Subcutaneous adipose tissue (tissue), 4 donors: ENCODE measurements around the gene ZDHHC13. TPM values are rescaled to one million over a fixed set of nuclear protein-coding genes. Genes with fewer than 3 reads are reported as not detected.

Source experiments
- total RNA-seq, 4 donors: library from RNA; depleted of rRNA; stranded (reverse); fragments of >200 nt; gene quantifications; one replicate each; pipeline ENCODE4 v1.1.0, GENCODE V29; 2016
- TF ChIP-seq, protein P1 (sequence below): fragments of 450-650 bp; IDR thresholded peaks from one replicate; pipeline ENCODE4 v1.5.1; 2016; ENCODE audit warnings: low read depth, mild to moderate bottlenecking, control low read depth, antibody characterized with exemption, moderate library complexity

Gene ZDHHC13
- total RNA-seq, 4 donors from 2014 or later, result 3.2 to 10.2 (median 9.5) TPM

DNA sequence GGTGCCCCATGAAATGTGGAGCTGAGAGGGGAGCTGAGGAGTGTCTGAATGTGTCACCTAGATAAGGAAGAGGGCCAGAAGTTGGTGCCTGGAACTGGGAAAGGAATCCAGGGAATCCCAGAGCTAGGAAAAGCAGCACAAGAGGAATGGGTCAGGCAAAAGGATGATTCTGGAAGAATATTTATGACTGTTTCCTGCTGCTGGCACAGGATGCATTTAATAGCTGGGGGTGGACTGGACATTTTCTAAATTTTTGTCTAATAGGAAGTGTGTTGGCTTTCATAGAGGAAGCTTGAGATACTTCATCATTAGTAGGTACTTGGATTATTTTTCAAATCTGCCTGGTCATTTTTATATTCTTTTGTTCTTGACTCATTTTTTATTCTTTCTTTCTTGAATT, 39.0 kb upstream of the ZDHHC13 start:
- TF ChIP-seq, protein P1, sequence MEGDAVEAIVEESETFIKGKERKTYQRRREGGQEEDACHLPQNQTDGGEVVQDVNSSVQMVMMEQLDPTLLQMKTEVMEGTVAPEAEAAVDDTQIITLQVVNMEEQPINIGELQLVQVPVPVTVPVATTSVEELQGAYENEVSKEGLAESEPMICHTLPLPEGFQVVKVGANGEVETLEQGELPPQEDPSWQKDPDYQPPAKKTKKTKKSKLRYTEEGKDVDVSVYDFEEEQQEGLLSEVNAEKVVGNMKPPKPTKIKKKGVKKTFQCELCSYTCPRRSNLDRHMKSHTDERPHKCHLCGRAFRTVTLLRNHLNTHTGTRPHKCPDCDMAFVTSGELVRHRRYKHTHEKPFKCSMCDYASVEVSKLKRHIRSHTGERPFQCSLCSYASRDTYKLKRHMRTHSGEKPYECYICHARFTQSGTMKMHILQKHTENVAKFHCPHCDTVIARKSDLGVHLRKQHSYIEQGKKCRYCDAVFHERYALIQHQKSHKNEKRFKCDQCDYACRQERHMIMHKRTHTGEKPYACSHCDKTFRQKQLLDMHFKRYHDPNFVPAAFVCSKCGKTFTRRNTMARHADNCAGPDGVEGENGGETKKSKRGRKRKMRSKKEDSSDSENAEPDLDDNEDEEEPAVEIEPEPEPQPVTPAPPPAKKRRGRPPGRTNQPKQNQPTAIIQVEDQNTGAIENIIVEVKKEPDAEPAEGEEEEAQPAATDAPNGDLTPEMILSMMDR, result no peak

DNA sequence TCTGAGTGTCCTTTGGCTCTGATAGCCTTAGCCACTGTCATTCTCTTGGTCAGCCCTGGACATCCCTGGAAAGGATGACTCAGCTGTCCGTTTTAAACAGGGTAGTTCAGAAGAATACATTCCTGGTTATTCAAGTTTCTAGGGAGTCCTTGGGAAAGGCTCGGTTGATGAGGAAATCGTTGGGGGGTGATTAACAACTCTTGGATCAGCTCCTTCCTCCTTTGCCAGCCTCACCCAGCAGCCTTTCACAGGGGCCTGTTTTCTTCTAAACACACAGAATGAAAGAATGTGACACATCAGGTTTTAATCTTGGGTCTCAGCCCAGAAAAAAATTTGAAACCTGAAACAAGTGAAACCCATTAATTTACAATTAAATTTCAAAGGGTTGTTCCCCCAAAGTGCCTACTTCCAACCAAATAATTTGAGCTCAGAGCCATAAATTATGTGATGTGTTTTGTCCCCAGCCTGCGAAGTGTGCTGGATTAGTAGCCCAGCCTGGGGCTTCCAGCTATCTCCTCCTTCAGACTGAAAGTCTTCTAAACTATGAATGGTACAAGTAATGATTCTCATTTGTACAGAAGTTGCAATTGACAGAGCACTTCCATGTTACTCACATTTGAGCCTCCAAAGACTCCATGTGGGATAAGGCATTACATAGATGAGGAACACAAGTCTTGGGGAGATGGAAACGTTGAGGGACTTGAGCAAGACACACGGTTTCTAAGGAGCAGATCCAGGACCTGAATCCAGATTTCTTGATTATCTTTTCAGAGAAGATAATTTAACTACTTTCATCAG, 37.1 kb upstream of the ZDHHC13 start:
- TF ChIP-seq, protein P1, result no peak

DNA sequence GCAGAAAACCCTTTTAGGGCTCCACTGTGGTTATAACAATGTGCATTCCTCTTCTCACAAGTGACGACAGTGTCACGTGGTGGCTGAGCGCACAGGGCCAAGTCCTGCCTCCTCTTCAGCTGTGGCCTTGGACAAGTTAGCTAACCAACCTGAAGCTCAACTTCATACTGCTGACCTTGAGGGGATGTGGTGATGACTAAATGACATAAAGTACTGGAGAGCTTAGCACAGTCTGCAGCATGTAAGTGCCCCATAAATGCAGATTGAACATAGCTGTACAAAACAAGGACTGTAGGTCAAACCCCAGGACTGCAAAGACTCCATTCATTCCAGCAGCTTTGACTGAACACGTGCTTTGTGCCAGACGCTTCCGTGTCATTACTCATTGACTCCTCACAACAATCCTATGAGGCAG, 36.4 kb upstream of the ZDHHC13 start:
- TF ChIP-seq, protein P1, result no peak

DNA sequence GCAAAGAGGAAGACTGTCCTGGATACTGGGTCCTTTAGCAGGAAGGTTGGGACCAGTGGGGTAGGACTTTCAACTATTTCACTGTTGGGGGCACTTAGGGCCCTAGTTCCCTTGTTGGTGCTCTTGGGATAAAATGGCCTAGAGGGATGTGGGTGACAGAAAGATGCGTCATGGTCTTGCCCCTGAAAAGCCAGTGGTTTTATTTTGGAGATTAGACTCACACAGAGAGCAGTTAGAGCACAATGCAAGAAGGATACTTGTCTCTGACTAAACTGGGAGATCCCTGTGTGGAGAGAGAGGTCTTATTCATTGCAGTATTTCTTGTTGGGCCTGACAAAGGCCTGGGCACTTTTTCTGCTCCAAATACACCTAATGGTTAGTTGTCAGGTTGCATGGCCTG, 33.8 kb upstream of the ZDHHC13 start:
- TF ChIP-seq, protein P1, result no peak

DNA sequence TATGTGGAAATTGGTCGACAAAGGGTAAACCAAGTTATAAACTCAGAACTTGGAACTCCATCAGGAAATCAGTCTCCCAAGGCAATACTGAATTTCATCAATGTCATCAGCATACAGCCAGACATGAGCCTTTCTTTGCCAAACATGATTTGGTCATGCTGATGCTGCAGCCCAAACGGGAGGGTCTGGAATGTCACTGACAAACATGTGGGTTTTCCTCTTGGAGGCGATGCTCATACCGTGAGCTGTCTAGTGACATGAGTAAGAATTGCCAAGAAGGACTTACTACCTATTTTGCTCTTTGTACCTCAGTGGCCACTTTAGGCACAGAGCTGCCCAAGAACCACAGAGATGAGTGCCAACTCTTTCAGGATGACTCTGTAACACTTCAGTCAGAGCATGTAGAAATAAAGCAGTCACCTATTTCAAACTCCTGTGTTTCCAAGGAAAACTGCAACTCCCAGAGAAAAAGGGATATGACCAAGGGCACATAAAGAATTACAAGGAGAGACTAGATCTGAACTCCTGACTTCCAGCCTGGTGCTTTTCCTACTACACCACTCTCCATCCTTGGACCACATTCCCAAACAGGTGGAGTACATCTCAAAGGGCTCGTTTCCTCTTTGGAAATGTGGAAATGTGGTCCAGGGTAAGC, 32.2 kb upstream of the ZDHHC13 start:
- TF ChIP-seq, protein P1, result no peak

DNA sequence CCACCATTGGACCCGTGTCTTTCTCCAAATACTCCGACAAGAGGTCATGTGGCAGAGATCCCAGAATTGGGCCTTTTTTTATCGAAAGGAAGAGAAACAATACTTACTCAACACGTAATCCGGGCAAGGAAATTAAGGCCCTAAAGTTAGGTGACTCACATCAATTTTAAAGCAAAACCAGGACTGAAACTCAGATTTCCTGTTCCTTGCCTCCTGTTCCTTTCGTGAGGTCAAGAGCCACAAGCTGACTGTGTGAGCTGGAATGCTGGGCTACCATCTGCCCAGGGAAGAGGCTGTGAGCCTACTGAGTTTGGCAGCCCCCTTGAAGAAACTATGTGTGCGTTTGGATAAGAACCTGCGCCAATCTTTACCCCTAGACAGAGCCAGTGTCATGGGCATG, 29.3 kb upstream of the ZDHHC13 start:
- TF ChIP-seq, protein P1, result no peak

DNA sequence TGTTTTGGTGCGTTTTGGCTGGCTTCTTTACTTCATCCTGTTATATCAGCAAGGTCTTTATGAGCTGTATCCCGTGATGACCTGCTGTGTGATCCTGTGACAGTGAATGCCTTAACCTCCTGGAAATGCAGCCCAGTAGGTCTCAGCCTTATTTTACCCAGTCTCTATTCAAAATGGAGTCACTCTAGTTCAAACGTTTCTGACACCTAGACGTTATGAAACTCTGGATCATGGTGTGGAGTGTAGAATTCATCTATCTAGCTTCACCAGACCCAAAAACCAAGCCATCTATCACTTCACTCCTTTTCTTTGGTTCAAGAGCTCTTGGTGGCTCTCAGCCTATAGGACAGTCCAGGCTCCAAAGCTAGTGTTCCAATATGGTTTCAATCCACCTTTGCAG, 28.2 kb upstream of the ZDHHC13 start:
- TF ChIP-seq, protein P1, result no peak
